ENCODE results near the gene MAP4K1.

MAP4K1 gene

DNA sequence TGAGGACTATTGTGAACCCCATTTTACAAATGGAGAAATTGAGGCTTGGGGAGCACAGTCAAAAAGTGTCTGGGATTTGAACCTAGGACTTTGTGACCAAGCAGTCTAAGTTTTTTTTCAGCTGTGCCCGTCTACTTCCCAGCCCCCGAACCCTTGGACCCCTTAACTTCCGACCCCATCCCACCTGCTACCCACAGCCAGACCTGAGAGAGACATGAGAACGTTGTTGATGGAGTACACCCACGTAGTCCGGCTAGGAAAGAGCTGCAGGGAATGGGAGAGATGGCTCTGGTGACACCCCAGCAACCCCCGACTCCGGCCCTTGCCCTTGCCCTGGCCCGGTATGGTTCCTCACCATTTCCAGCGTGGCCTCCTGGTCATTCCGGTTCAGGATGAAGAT lies 18.0 kb downstream of the MAP4K1 start:
- Histone ChIP-seq H3K27ac (ENCODE audit: low read length) (no peak overlapping the region), H3F3A (ENCODE audit: insufficient read depth, low read length) (no peaks in the 10 kb centered on the region), H3K9ac (ENCODE audit: low read length) (no peak overlapping the region), H3K4me1 (ENCODE audit: low read length) (no peaks in the 10 kb centered on the region), H3K4me2 (ENCODE audit: low read depth, low read length) (no peak overlapping the region), H2AFZ (ENCODE audit: low read length) (no peak overlapping the region), H4K20me1 (ENCODE audit: insufficient read depth, low read length) (no peaks in the 10 kb centered on the region), H3K36me3 (replicated peaks; ENCODE audit: insufficient read depth, low read length) (no peaks in the 10 kb centered on the region), H3K4me3 (ENCODE audit: low read length) (no peak overlapping the region), H3K9me3 (replicated peaks; ENCODE audit: insufficient read depth, low read length) (no peaks in the 10 kb centered on the region), H3K27me3 (replicated peaks; ENCODE audit: insufficient read depth, low read length) (no peaks in the 10 kb centered on the region), H3K79me2 (ENCODE audit: low read length) (no peaks in the 10 kb centered on the region), H3K9me2 (replicated peaks; ENCODE audit: insufficient read depth, low read length) (no peaks in the 10 kb centered on the region)
- TF ChIP-seq EZH2phosphoT487 (IDR thresholded peaks at IDR 0.05; ENCODE audit: low read length), result no peak
- no peak for TF ChIP-seq CTCF (IDR thresholded peaks at IDR 0.05; ENCODE audit: low read length)
- no peak for TF ChIP-seq EZH2 (optimal IDR thresholded peaks at IDR 0.05; ENCODE audit: low read depth, low read length)
- no peak for DNase-seq

DNA sequence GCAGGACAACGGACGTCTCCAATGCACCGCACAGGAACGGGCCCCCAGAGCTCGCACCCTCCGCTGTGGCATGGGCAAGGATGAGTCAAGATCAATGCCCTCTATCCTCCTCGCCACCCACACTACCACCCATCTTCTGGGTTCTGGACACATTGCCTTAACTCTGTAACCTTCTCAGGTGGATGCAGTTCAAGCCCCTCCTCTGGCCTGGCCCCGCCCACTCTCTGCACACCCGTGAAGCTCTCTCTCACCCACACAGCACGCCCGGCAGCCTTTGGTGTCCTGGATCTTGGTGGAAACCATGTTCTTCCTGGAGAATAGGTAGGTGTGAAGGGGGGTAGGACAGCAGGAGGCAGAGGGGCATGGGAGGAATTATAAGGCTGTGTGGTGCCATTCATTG lies 20.7 kb downstream of the MAP4K1 start:
- H2AFZ ChIP-seq (ENCODE audit: low read length), result no peak overlapping the region
- H3K4me3 ChIP-seq (ENCODE audit: low read length), result no peak overlapping the region
- H3K9me3 ChIP-seq (replicated peaks; ENCODE audit: insufficient read depth, low read length), result no peaks in the 10 kb centered on the region
- no peaks in the 10 kb centered on the region for H3K4me1 ChIP-seq (ENCODE audit: low read length)
- H3K9me2 ChIP-seq (replicated peaks; ENCODE audit: insufficient read depth, low read length), result no peaks in the 10 kb centered on the region
- H3K9ac ChIP-seq (ENCODE audit: low read length), result no peak overlapping the region
- no peaks in the 10 kb centered on the region for H3F3A ChIP-seq (ENCODE audit: insufficient read depth, low read length)
- no peak overlapping the region for H3K27ac ChIP-seq (ENCODE audit: low read length)
- H3K36me3 ChIP-seq (replicated peaks; ENCODE audit: insufficient read depth, low read length), result no peaks in the 10 kb centered on the region
- H3K79me2 ChIP-seq (ENCODE audit: low read length), result no peaks in the 10 kb centered on the region
- TF ChIP-seq EZH2phosphoT487 (IDR thresholded peaks at IDR 0.05; ENCODE audit: low read length) (no peak), CTCF (IDR thresholded peaks at IDR 0.05; ENCODE audit: low read length) (no peak), EZH2 (optimal IDR thresholded peaks at IDR 0.05; ENCODE audit: low read depth, low read length) (no peak)
- no peaks in the 10 kb centered on the region for H3K27me3 ChIP-seq (replicated peaks; ENCODE audit: insufficient read depth, low read length)
- H4K20me1 ChIP-seq (ENCODE audit: insufficient read depth, low read length), result no peaks in the 10 kb centered on the region
- no peak for DNase-seq
- H3K4me2 ChIP-seq (ENCODE audit: low read depth, low read length), result no peak overlapping the region

DNA sequence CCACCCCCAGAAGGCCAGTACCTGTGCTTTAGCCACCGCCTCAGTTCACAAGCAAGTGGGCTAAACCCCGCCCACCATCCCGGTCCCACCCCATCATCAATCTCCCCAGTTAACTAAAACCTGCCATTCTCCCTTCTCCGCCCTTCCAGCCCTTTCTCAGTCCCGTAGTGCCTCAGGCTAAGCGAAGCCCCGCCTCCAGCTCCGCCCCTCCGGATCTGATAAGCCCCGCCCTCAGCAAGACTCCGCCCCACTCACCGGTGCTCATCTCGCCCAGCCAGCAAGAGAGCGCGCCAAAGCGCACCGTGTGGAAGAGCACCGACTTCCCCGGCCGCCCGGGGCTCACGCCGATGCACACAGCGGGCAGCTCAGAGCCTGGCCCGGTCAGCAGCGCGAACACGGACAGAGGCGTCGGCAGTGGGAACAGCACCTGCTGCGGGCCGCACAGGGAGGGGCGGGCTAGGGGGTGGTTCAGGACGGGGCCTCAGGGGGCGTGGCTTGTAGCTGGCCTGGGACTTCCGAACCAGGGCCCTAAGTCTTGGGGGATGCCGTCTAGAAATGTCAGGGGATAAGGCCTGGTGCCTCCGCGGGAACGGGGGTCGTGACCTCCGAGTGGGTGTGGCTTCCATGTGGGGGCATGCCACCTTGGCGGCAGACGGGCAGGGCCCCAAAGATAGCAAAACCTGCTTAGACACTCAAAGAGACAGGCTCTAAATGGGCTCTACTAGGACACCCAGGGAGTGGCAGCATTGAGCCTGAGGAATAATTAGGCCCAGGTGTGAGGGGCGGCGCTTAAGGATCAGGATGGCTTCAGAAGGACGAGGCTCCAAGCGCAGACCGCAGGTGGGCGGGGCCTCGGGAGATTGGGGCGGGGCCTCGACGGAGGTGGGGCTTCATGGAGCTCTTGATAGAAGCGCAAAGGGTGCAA lies 21.4 kb downstream of the MAP4K1 start:
- no peak overlapping the region for H3K4me2 ChIP-seq (ENCODE audit: low read depth, low read length)

More for the DNA sequence above, 21.4 kb downstream of the MAP4K1 start:
- Histone ChIP-seq H3K79me2 (ENCODE audit: low read length) (no peaks in the 10 kb centered on the region), H2AFZ (ENCODE audit: low read length) (no peak overlapping the region), H3K36me3 (replicated peaks; ENCODE audit: insufficient read depth, low read length) (no peaks in the 10 kb centered on the region), H3K27me3 (replicated peaks; ENCODE audit: insufficient read depth, low read length) (no peaks in the 10 kb centered on the region), H3K9me3 (replicated peaks; ENCODE audit: insufficient read depth, low read length) (no peaks in the 10 kb centered on the region), H3K27ac (ENCODE audit: low read length) (no peak overlapping the region), H3F3A (ENCODE audit: insufficient read depth, low read length) (no peaks in the 10 kb centered on the region), H3K4me3 (ENCODE audit: low read length) (no peak overlapping the region), H3K9me2 (replicated peaks; ENCODE audit: insufficient read depth, low read length) (no peaks in the 10 kb centered on the region), H4K20me1 (ENCODE audit: insufficient read depth, low read length) (no peaks in the 10 kb centered on the region), H3K9ac (ENCODE audit: low read length) (no peak overlapping the region), H3K4me1 (ENCODE audit: low read length) (no peaks in the 10 kb centered on the region)
- DNase-seq, result no peak
- no peak for TF ChIP-seq EZH2 (optimal IDR thresholded peaks at IDR 0.05; ENCODE audit: low read depth, low read length)
- no peak for TF ChIP-seq CTCF (IDR thresholded peaks at IDR 0.05; ENCODE audit: low read length)
- TF ChIP-seq EZH2phosphoT487 (IDR thresholded peaks at IDR 0.05; ENCODE audit: low read length), result no peak

Data from MM.1S (cell line).